Astrocyte (in vitro differentiated cells and primary cell): ENCODE results near the gene ERAP2. TPM values are rescaled to one million over a fixed set of nuclear protein-coding genes. Genes with fewer than 3 reads are reported as not detected.

ENCODE experiments used
- DNase-seq: peaks from one replicate; pipeline ENCODE4 v3.0.0-alpha.2; 2010; ENCODE audit warnings: low read depth
- FAIRE-seq: peaks from 2 replicates; lab custom pipeline; 2011; peaks lifted over from hg19 to GRCh38; lab: Jason Lieb, UNC
- H2AFZ ChIP-seq: 2 replicates; pipeline ENCODE4 v1.6.0; 2012; ENCODE audit warnings: low read depth, low read length, inconsistent platforms
- H3K27ac ChIP-seq: 2 replicates; pipeline ENCODE4 v1.5.1; 2011; ENCODE audit warnings: low read depth, low read length, inconsistent platforms
- H3K27me3 ChIP-seq: 2 replicates; pipeline ENCODE4 v1.6.0; 2011; ENCODE audit warnings: low read length, inconsistent platforms; ENCODE audit not compliant: insufficient read depth
- H3K36me3 ChIP-seq: 2 replicates; pipeline ENCODE4 v1.5.1; 2011; ENCODE audit warnings: low read length, inconsistent platforms; ENCODE audit not compliant: insufficient read depth
- H3K4me1 ChIP-seq: 2 replicates; pipeline ENCODE4 v1.5.1; 2011; ENCODE audit warnings: low read length, inconsistent platforms; ENCODE audit not compliant: insufficient read depth
- H3K4me2 ChIP-seq: 2 replicates; pipeline ENCODE4 v1.6.0; 2012; ENCODE audit warnings: low read length, inconsistent platforms
- H3K4me3 ChIP-seq: 2 replicates; pipeline ENCODE4 v1.5.1; 2011; ENCODE audit warnings: low read depth, mild to moderate bottlenecking, low read length, inconsistent platforms; ENCODE audit not compliant: insufficient read depth
- H3K79me2 ChIP-seq: 2 replicates; pipeline ENCODE4 v1.6.0; 2012; ENCODE audit warnings: mild to moderate bottlenecking, low read length, inconsistent platforms; ENCODE audit not compliant: insufficient read depth
- H3K9ac ChIP-seq: 2 replicates; pipeline ENCODE4 v1.6.0; 2012; ENCODE audit warnings: mild to moderate bottlenecking, low read length, inconsistent platforms
- H3K9me3 ChIP-seq: 2 replicates; pipeline ENCODE4 v1.5.1; 2012; ENCODE audit warnings: low read depth, mild to moderate bottlenecking, low read length, inconsistent platforms; ENCODE audit not compliant: insufficient read depth
- H4K20me1 ChIP-seq: 2 replicates; pipeline ENCODE4 v1.6.0; 2012; ENCODE audit warnings: low read length, inconsistent platforms; ENCODE audit not compliant: insufficient read depth
- H3K27ac Mint-ChIP-seq: one replicate; pipeline ENCODE4 v1.8.0; 2021; ENCODE audit warnings: mild to moderate bottlenecking, mixed read lengths; ENCODE audit not compliant: unreplicated experiment
- H3K27me3 Mint-ChIP-seq: one replicate; pipeline ENCODE4 v1.8.0; 2021; ENCODE audit warnings: low read depth, mixed read lengths; ENCODE audit not compliant: unreplicated experiment
- H3K36me3 Mint-ChIP-seq: one replicate; pipeline ENCODE4 v1.8.0; 2021; ENCODE audit warnings: low read depth, mixed read lengths; ENCODE audit not compliant: unreplicated experiment
- H3K4me1 Mint-ChIP-seq: one replicate; pipeline ENCODE4 v1.8.0; 2021; ENCODE audit warnings: low read depth, mixed read lengths; ENCODE audit not compliant: unreplicated experiment
- H3K4me3 Mint-ChIP-seq: one replicate; pipeline ENCODE4 v1.8.0; 2021; ENCODE audit warnings: mild to moderate bottlenecking, moderate library complexity, mixed read lengths; ENCODE audit not compliant: unreplicated experiment
- H3K9me3 Mint-ChIP-seq: one replicate; pipeline ENCODE4 v1.8.0; 2021; ENCODE audit warnings: mild to moderate bottlenecking, mixed read lengths; ENCODE audit not compliant: unreplicated experiment
- CTCF ChIP-seq: IDR thresholded peaks from 2 replicates; pipeline ENCODE4 v1.5.1; 2011; ENCODE audit warnings: low read depth, mild to moderate bottlenecking, inconsistent platforms, low read length, moderate library complexity; ENCODE audit not compliant: insufficient read depth
- EZH2 ChIP-seq: IDR thresholded peaks from 2 replicates; pipeline ENCODE4 v1.6.1; 2012; ENCODE audit warnings: mild to moderate bottlenecking, low read length, inconsistent platforms; ENCODE audit not compliant: insufficient read depth
- total RNA-seq: library from RNA; stranded (reverse); gene quantifications from 2 replicates; pipeline ENCODE4 v1.2.1, GENCODE V29; 2021

ERAP2 gene
- total RNA-seq, 1 donor from 2014 or later, result 2.5 TPM

- no peaks in the 10 kb centered on the region for H3K9me3 ChIP-seq
- no peak overlapping the region for H2AFZ ChIP-seq
- TF ChIP-seq CTCF (no peak), EZH2 (no peak)
- no peak for DNase-seq
- no peaks in the 10 kb centered on the region for H3K36me3 ChIP-seq
- Mint-ChIP-seq H3K4me3 (no peak overlapping the region), H3K4me1 (peaks cover 26% of the 10 kb centered on the region), H3K9me3 (no peaks in the 10 kb centered on the region), H3K27ac (no peak overlapping the region), H3K27me3 (no peaks in the 10 kb centered on the region), H3K36me3 (peaks cover 2% of the 10 kb centered on the region)
- no peak for FAIRE-seq
- peaks cover 33% of the 10 kb centered on the region for H3K4me1 ChIP-seq
- H3K9ac ChIP-seq, result no peak overlapping the region
- H3K27ac ChIP-seq, result peak overlapping the region; percentile 92
- H3K4me3 ChIP-seq, result no peak overlapping the region
- peak overlapping the region; percentile 66 for H3K4me2 ChIP-seq
- H3K79me2 ChIP-seq, result no peaks in the 10 kb centered on the region
- H4K20me1 ChIP-seq, result no peaks in the 10 kb centered on the region
- no peaks in the 10 kb centered on the region for H3K27me3 ChIP-seq
These were observed 3.4 kb downstream of the ERAP2 start for GRCh38 chr5:96879665-96880064.

GRCh38 chr5:96880444-96881164, 4.3 kb downstream of the ERAP2 start:
- FAIRE-seq (no peak), DNase-seq (peak; percentile 66)
- Mint-ChIP-seq H3K27me3 (no peaks in the 10 kb centered on the region), H3K27ac (peak overlapping the region; percentile 55), H3K36me3 (peaks cover 2% of the 10 kb centered on the region), H3K9me3 (no peaks in the 10 kb centered on the region), H3K4me1 (peaks cover 24% of the 10 kb centered on the region), H3K4me3 (no peak overlapping the region)
- peak overlapping the region; percentile 63 for H3K9ac ChIP-seq
- peaks cover 34% of the 10 kb centered on the region for H3K4me1 ChIP-seq
- H4K20me1 ChIP-seq, result no peaks in the 10 kb centered on the region
- no peaks in the 10 kb centered on the region for H3K9me3 ChIP-seq
- H3K79me2 ChIP-seq, result no peaks in the 10 kb centered on the region
- no peak for TF ChIP-seq EZH2
- no peak for TF ChIP-seq CTCF
- H3K27me3 ChIP-seq, result no peaks in the 10 kb centered on the region
- H3K4me3 ChIP-seq, result peak overlapping the region; percentile 1
- H3K36me3 ChIP-seq, result no peaks in the 10 kb centered on the region
- peak overlapping the region; percentile 66 for H3K4me2 ChIP-seq
- H2AFZ ChIP-seq, result no peak overlapping the region
- peak overlapping the region; percentile 92 for H3K27ac ChIP-seq

GRCh38 chr5:96881511-96882115, 5.3 kb downstream of the ERAP2 start:
- peak; percentile 96 for DNase-seq
- peak overlapping the region; percentile 92 for H3K27ac ChIP-seq
- Mint-ChIP-seq H3K9me3 (no peaks in the 10 kb centered on the region), H3K27ac (peak overlapping the region; percentile 55), H3K36me3 (peaks cover 2% of the 10 kb centered on the region), H3K27me3 (no peaks in the 10 kb centered on the region), H3K4me3 (peak overlapping the region; percentile 18), H3K4me1 (peaks cover 20% of the 10 kb centered on the region)
- peaks cover 32% of the 10 kb centered on the region for H3K4me1 ChIP-seq
- peak overlapping the region; percentile 63 for H3K9ac ChIP-seq
- H3K9me3 ChIP-seq, result no peaks in the 10 kb centered on the region
- peaks cover 2% of the 10 kb centered on the region for H3K36me3 ChIP-seq
- TF ChIP-seq EZH2 (no peak), CTCF (no peak)
- H3K79me2 ChIP-seq, result no peaks in the 10 kb centered on the region
- no peaks in the 10 kb centered on the region for H3K27me3 ChIP-seq
- H4K20me1 ChIP-seq, result no peaks in the 10 kb centered on the region
- peak overlapping the region; percentile 2 for H2AFZ ChIP-seq
- peak overlapping the region; percentile 66 for H3K4me2 ChIP-seq
- peak; percentile 55 for FAIRE-seq
- H3K4me3 ChIP-seq, result no peak overlapping the region
